Transverse colon (tissue), 4 donors: ENCODE data around the gene PRPH. TPM values are rescaled to one million over a fixed set of nuclear protein-coding genes. Genes with fewer than 3 reads are reported as not detected.
"Not testable (repeated sequence)": the region's sequence is repeated elsewhere in the genome, so short reads cannot be mapped to it uniquely, and the experiment has no call there.

Source experiments
- DNase-seq: peaks from one replicate; pipeline ENCODE4 v3.0.0-alpha.2; 2019
- H3K27ac ChIP-seq, 4 donors: fragments of 200-600 bp; sonication (generic); 2 replicates each; pipeline ENCODE4 v1.5.1; 2016 to 2018; ENCODE audit warnings: inconsistent platforms in 4 of 4
- H3K27me3 ChIP-seq: fragments of 200-600 bp; sonication (generic); 2 replicates; pipeline ENCODE4 v1.5.1; 2017; ENCODE audit warnings: inconsistent platforms
- H3K36me3 ChIP-seq, 4 donors: fragments of 200-600 bp; sonication (generic); 2 replicates each; pipeline ENCODE4 v1.5.1; 2017 to 2019; ENCODE audit warnings: inconsistent platforms in 4 of 4
- H3K4me1 ChIP-seq, 4 donors: fragments of 200-600 bp; sonication (generic); 2 replicates each; pipeline ENCODE4 v1.5.1; 2017 to 2020; ENCODE audit warnings: inconsistent platforms in 4 of 4
- H3K4me3 ChIP-seq, 4 donors: fragments of 200-600 bp; sonication (generic); 1 replicate in 1 of 4; 2 replicates in 3 of 4; pipeline versions ENCODE4 v1.5.1 to v1.6.1; 2017 to 2019; ENCODE audit warnings: inconsistent platforms in 4 of 4
- H3K9me3 ChIP-seq, 2 donors: fragments of 200-600 bp; sonication (generic); 2 replicates each; pipeline ENCODE4 v1.5.1; 2017 to 2019; ENCODE audit warnings: inconsistent platforms in 2 of 2
- CTCF ChIP-seq, 5 experiments: fragments of 200-600 bp in 3 of 5; fragments of 450-650 bp in 2 of 5; sonication (generic) in 3 of 5; IDR thresholded peaks; 1 replicate in 2 of 5; 2 replicates in 3 of 5; pipeline ENCODE4 v1.5.1; 2016 to 2017; ENCODE audit warnings: antibody characterized with exemption in 5 of 5, inconsistent platforms in 3 of 5, mild to moderate bottlenecking in 2 of 5, moderate library complexity in 1 of 5
- EP300 ChIP-seq: sonication (generic); formaldehyde crosslinking; IDR thresholded peaks from one replicate; pipeline ENCODE4 v1.6.1; 2017; ENCODE audit warnings: antibody characterized with exemption, low read depth
- POLR2A ChIP-seq: fragments of 450-650 bp; IDR thresholded peaks from one replicate; pipeline ENCODE4 v1.6.1; 2016; ENCODE audit warnings: antibody characterized with exemption, mild to moderate bottlenecking, moderate library complexity
- POLR2AphosphoS5 ChIP-seq, 3 donors: sonication (generic); formaldehyde crosslinking; IDR thresholded peaks; one replicate each; pipeline ENCODE4 v1.6.1; 2016; ENCODE audit warnings: antibody characterized with exemption in 3 of 3
- WGBS, 2 donors: methylation state at CpG; one replicate each; pipeline ENCODE4 v1.1.5; 2018; ENCODE audit warnings: low coverage in 1 of 2; 5-methylcytosine and 5-hydroxymethylcytosine counted together
- in situ Hi-C, 4 donors: fragments of 200-750 bp; cut with MboI; loops; one replicate each; pipeline versions ENCODE4 v1.15.0 to v1.15.1; 2017; ENCODE audit warnings: low sequenced_read_pairs in 3 of 4, low pct_ligation_motif_present in 1 of 4, low pct_unique_long_range_greater_than_20kb in 1 of 4
- intact Hi-C: fragments of 100-400 bp; cut with DNase I; formaldehyde crosslinking; loops from one replicate; pipeline ENCODE4 v1.15.1; 2023; ENCODE audit warnings: low total_unique reads
- total RNA-seq, 4 donors: library from RNA; depleted of rRNA; stranded (reverse); fragments of >200 nt; gene quantifications; one replicate each; pipeline ENCODE4 v1.1.0, GENCODE V29; 2016

PRPH gene
- total RNA-seq, 4 donors from 2014 or later = 7.9 to 18.7 (median 10.5) TPM

- in situ Hi-C loops (loop anchor here in 1 of 4 donors (10.0 kb wide), 1 partner anchor 52 kb away; the partner anchor contains the start of gene C1QL4), intact Hi-C loops (no loop called here)
- WGBS, 2 donors = 64 to 81% methylated on average over 4 to 5 of the region's 5 CpGs
- no peak overlapping the region for H3K27ac ChIP-seq
- no peak overlapping the region for H3K4me3 ChIP-seq
- no peak for TF ChIP-seq EP300
- no peak for TF ChIP-seq CTCF (IDR thresholded peaks at IDR 0.05)
- TF ChIP-seq POLR2A = no peak
- no peak for TF ChIP-seq POLR2AphosphoS5 (IDR thresholded peaks at IDR 0.05)
- H3K9me3 ChIP-seq = no peaks in the 10 kb centered on the region
- DNase-seq = no peak
- peaks cover 35% of the 10 kb centered on the region for H3K27me3 ChIP-seq
- peaks cover 0 to 5% (median 0%) of the 10 kb centered on the region in 4 donors for H3K4me1 ChIP-seq
- H3K36me3 ChIP-seq = no peaks in the 10 kb centered on the region
Measured at GRCh38 chr12:49282302-49282701, 12.6 kb upstream of the PRPH start.

- H3K27ac ChIP-seq, intact Hi-C loops, H3K36me3 ChIP-seq, H3K4me1 ChIP-seq, DNase-seq, H3K9me3 ChIP-seq, H3K4me3 ChIP-seq: not testable (repeated sequence)
- WGBS, 2 donors = 72% methylated on average over 2 of the region's 6 CpGs; no CpG with 5 or more reads in 1 of the 2 donors
- H3K27me3 ChIP-seq = peaks cover 41% of the 10 kb centered on the region
- in situ Hi-C loops = loop anchor here in 1 of 4 donors (10.0 kb wide), 1 partner anchor 52 kb away; the partner anchor contains the start of gene C1QL4
Measured at GRCh38 chr12:49282740-49283375, 12.1 kb upstream of the PRPH start.

DNA sequence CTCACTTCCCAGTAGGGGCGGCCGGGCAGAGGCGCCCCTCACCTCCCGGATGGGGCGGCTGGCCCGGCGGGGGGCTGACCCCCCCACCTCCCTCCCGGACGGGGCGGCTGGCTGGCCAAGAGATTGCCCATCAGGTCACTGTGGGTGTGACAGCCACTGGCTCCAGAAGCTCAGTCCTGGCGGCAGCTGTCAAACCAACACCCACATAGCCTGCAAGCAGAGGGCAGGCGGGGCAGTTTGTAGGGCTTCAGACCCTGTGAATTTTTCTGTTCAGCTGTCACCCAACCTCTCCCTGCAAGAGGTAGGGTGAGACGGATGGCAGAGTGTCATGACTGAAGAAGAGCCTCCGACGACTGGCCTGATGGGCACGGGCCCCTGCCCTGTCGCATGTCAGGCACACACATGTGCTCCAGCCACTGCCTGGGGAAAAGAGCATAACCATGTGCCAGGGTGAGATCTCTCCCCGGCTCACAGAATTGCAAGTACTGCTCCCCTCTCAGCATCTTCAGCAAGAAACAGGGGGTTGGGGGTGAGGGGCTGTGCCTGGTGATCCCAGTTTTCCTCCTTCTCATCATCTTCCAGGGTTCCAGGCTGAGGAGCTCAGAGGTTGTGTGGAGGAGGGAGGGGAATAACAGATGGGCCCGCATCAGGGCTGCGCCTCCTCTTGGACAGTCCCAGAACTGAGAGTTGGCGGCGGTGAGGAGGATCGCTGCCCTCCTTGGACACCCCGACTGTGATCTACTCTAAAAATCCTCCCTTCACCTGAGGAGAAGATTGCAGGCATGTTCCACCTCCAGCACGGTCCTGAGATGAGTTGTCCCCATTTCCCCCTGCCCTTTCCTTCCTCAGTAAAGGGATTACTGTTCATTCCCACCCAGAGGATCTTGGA, 11.2 kb upstream of the PRPH start:
- intact Hi-C loops = no loop called here
- in situ Hi-C loops = loop anchor here in 1 of 4 donors (10.0 kb wide), 1 partner anchor 51 kb away; the partner anchor contains the start of gene C1QL4
- Histone ChIP-seq H3K27me3 (peaks cover 44% of the 10 kb centered on the region), H3K27ac (no peak overlapping the region), H3K9me3 (no peaks in the 10 kb centered on the region), H3K36me3 (no peaks in the 10 kb centered on the region), H3K4me3 (no peak overlapping the region), H3K4me1 (peaks cover 0 to 5% (median 0%) of the 10 kb centered on the region in 4 donors)
- no peak for DNase-seq
- WGBS, 2 donors = 73 to 78% methylated on average over 2 to 24 of the region's 25 CpGs
- TF ChIP-seq EP300 (no peak), POLR2AphosphoS5 (IDR thresholded peaks at IDR 0.05) (no peak), CTCF (IDR thresholded peaks at IDR 0.05) (no peak), POLR2A (no peak)

DNA sequence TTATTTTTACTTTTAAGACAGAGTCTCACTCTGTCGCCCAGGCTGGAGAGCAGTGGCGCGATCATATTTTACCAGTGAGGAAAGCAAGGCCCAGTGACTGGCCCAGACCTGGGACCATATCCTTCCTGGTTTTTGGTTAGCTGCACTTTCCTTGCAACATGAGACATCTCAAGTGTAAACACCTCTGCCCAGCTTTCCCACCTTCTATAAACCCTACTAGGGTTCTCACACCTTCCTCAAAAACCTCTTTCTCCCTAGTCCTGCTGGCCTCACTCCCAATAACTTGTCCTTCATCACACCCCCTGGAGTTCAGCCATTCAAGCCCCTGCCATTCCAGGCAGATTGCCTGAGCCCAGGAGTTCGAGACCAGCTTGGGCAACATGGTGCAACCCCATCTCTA, 10.3 kb upstream of the PRPH start:
- no peak for TF ChIP-seq POLR2AphosphoS5 (IDR thresholded peaks at IDR 0.05)
- no peak for TF ChIP-seq EP300
- TF ChIP-seq POLR2A = no peak
- TF ChIP-seq CTCF (IDR thresholded peaks at IDR 0.05) = no peak
- no peaks in the 10 kb centered on the region for H3K9me3 ChIP-seq
- in situ Hi-C loops (loop anchor here in 1 of 4 donors (10.0 kb wide), 1 partner anchor 50 kb away; the partner anchor contains the start of gene C1QL4), intact Hi-C loops (no loop called here)
- no peaks in the 10 kb centered on the region for H3K36me3 ChIP-seq
- H3K27me3 ChIP-seq = peaks cover 51% of the 10 kb centered on the region
- no peak for DNase-seq
- 42 to 86% methylated on average over 2 to 4 of the region's 4 CpGs for WGBS, 2 donors
- H3K4me1 ChIP-seq = no peaks in the 10 kb centered on the region
- H3K27ac ChIP-seq = no peak overlapping the region
- H3K4me3 ChIP-seq = no peak overlapping the region
